OCI-LY3 (cell line): ENCODE data around the gene TRAPPC12.

Source experiments
- CTCF ChIP-seq: fragments of 200-600, 300-600 bp; sonication (generic); IDR thresholded peaks from 2 replicates; pipeline ENCODE4 v1.5.1; 2014; ENCODE audit warnings: antibody characterized with exemption, low read length, low read depth
- EZH2phosphoT487 ChIP-seq: fragments of 200-600 bp; shearing (Covaris generic); IDR thresholded peaks from 2 replicates; pipeline ENCODE4 v1.6.1; 2018; ENCODE audit warnings: antibody characterized with exemption, mixed run types, low read depth

- TF ChIP-seq CTCF = no peak
- TF ChIP-seq EZH2phosphoT487 = no peak
Measured at GRCh38 chr2:3476321-3476984, 97.0 kb downstream of the TRAPPC12 start.
